ENCODE results near the gene IFIT5. TPM values are rescaled to one million over a fixed set of nuclear protein-coding genes. Genes with fewer than 3 reads are reported as not detected.
A peak's percentile ranks its signal among the peaks of the same experiment; 100 is the strongest.

IFIT5 gene
- total RNA-seq, 2 donors from 2014 or later, result 1.5 to 2.5 TPM

DNA sequence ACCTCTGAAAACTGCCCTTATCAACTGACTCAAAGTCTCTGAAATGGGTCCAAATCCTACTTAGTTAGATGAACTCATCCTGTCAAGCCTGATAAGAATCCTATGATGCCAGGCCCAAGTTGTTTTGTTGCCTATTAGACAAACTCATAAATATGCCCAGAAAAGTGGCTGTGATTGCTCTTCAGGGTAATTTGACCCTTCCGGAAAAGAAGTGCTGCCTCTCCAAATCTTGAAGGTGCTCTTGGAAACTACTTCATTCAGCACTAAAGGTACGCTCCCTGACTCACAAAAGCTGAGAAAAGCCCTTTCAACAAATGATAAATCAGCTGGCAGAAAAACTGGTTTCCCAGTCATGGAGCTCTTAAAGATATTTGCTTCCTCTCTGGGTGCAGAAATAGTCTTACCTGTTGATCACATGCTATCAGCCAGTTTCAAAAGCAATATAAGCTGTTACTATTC is 6.7 kb downstream of the IFIT5 start:
- no peak for TF ChIP-seq CTCF (conservative IDR thresholded peaks at IDR 0.05)
- no peak for DNase-seq
- Histone ChIP-seq H3K36me3 (ENCODE audit: control insufficient read depth, insufficient read depth, low read length) (no peaks in the 10 kb centered on the region), H3K27ac (ENCODE audit: low read depth, low read length) (no peak overlapping the region), H3K4me3 (ENCODE audit: low read length) (no peak overlapping the region), H3K9me3 (ENCODE audit: control insufficient read depth, low read length) (no peaks in the 10 kb centered on the region), H3K27me3 (ENCODE audit: control insufficient read depth, insufficient read depth, low read length, poor library complexity, severe bottlenecking) (peaks cover 4% of the 10 kb centered on the region), H3K4me1 (ENCODE audit: control insufficient read depth, insufficient read depth, low read length) (no peaks in the 10 kb centered on the region), H3K9ac (ENCODE audit: extremely low read depth, low read length, poor library complexity, severe bottlenecking) (no peak overlapping the region)
- Mint-ChIP-seq H3K36me3 (ENCODE audit: low read depth) (no peaks in the 10 kb centered on the region), H3K9me3 (no peaks in the 10 kb centered on the region), H3K4me1 (peaks cover 15% of the 10 kb centered on the region), H3K4me3 (no peak overlapping the region), H3K27me3 (ENCODE audit: insufficient read depth) (peaks cover 6% of the 10 kb centered on the region), H3K27ac (no peak overlapping the region)
- 93 to 96% methylated on average over 2 of the region's 2 CpGs for WGBS, 2 experiments (ENCODE audit: insufficient coverage in 1 of 2, insufficient read length in 1 of 2)

DNA sequence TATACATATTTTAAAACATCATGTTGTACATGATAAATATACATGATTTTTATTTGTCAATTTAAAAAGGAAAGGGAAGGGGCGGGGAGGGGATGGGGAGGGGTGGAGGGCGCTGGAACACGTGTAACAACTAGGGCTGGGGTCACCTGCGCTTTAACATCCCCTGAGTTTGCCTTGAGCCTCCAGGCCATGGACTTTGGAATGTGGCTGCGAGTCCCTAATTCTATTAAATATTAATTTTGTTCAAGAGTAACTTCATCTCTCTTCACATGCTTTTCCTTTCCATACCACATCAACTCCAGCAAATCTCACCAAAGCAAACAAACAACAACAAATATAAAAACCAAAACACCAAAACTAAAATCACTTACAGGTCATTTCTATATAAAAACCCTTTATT is 10.6 kb downstream of the IFIT5 start:
- no peak overlapping the region for H3K27ac Mint-ChIP-seq
- Histone ChIP-seq H3K9me3 (ENCODE audit: control insufficient read depth, low read length) (no peaks in the 10 kb centered on the region), H3K4me3 (ENCODE audit: low read length) (no peak overlapping the region), H3K27me3 (ENCODE audit: control insufficient read depth, insufficient read depth, low read length, poor library complexity, severe bottlenecking) (no peaks in the 10 kb centered on the region), H3K27ac (ENCODE audit: low read depth, low read length) (no peak overlapping the region), H3K4me1 (ENCODE audit: control insufficient read depth, insufficient read depth, low read length) (no peaks in the 10 kb centered on the region), H3K36me3 (ENCODE audit: control insufficient read depth, insufficient read depth, low read length) (no peaks in the 10 kb centered on the region), H3K9ac (ENCODE audit: extremely low read depth, low read length, poor library complexity, severe bottlenecking) (no peak overlapping the region)
- H3K4me1 Mint-ChIP-seq, result peaks cover 27% of the 10 kb centered on the region
- TF ChIP-seq CTCF (conservative IDR thresholded peaks at IDR 0.05), result no peak
- no peak overlapping the region for H3K4me3 Mint-ChIP-seq
- no peaks in the 10 kb centered on the region for H3K9me3 Mint-ChIP-seq
- no peak for DNase-seq
- H3K36me3 Mint-ChIP-seq (ENCODE audit: low read depth), result no peaks in the 10 kb centered on the region
- no peaks in the 10 kb centered on the region for H3K27me3 Mint-ChIP-seq (ENCODE audit: insufficient read depth)
- 93% methylated on average over 5 of the region's 5 CpGs; no CpG with 5 or more reads in 1 of the 2 experiments for WGBS, 2 experiments (ENCODE audit: insufficient coverage in 1 of 2, insufficient read length in 1 of 2)

DNA sequence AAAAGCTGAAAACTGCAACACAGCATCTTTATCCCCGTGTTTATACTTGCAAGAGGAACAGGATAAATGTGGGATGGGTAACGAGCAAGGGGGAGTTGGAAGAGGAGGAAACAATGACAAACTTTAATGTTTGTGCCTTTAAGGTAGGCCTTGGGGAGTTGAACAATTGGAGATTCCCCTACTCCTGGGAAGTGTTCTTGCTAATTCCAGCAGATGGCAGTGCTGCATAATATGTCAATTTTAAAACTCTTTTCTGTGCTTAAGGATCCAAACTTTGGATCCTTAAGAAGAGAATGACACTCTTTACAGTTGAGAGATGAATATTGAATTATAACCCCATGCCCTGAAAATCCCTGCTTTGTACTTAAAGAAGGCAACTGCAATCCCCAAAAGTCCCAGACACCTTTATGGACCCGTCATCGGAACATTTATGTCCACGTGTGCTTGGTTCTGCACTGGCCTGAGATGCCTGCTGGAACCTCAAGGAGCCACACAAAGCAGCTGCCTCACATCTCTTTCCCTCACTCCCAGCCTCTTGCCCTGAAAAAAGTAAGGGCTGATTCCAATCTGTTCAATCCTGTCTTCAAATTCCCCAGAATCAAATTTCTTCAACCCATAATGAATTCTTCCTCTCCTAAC is 12.0 kb downstream of the IFIT5 start:
- peak; percentile 92 for TF ChIP-seq CTCF (conservative IDR thresholded peaks at IDR 0.05)
- Histone ChIP-seq H3K27me3 (ENCODE audit: control insufficient read depth, insufficient read depth, low read length, poor library complexity, severe bottlenecking) (no peaks in the 10 kb centered on the region), H3K9me3 (ENCODE audit: control insufficient read depth, low read length) (no peaks in the 10 kb centered on the region), H3K36me3 (ENCODE audit: control insufficient read depth, insufficient read depth, low read length) (no peaks in the 10 kb centered on the region), H3K4me1 (ENCODE audit: control insufficient read depth, insufficient read depth, low read length) (no peaks in the 10 kb centered on the region), H3K9ac (ENCODE audit: extremely low read depth, low read length, poor library complexity, severe bottlenecking) (no peak overlapping the region), H3K4me3 (ENCODE audit: low read length) (no peak overlapping the region), H3K27ac (ENCODE audit: low read depth, low read length) (no peak overlapping the region)
- no peak for DNase-seq
- WGBS, 2 experiments (ENCODE audit: insufficient coverage in 1 of 2, insufficient read length in 1 of 2), result 58 to 90% methylated on average over 4 to 5 of the region's 5 CpGs
- peaks cover 27% of the 10 kb centered on the region for H3K4me1 Mint-ChIP-seq
- H3K27me3 Mint-ChIP-seq (ENCODE audit: insufficient read depth), result no peaks in the 10 kb centered on the region
- H3K9me3 Mint-ChIP-seq, result no peaks in the 10 kb centered on the region
- no peak overlapping the region for H3K4me3 Mint-ChIP-seq
- H3K27ac Mint-ChIP-seq, result no peak overlapping the region
- H3K36me3 Mint-ChIP-seq (ENCODE audit: low read depth), result no peaks in the 10 kb centered on the region
